DMS 273 (cell line): Measurements from ENCODE around the gene SOCS3.
"Not testable (repeated sequence)": the region's sequence is repeated elsewhere in the genome, so short reads cannot be mapped to it uniquely, and the experiment has no call there.

ENCODE experiments used
- DNase-seq: peaks from one replicate; lab custom pipeline; 2025; ENCODE audit not compliant: unreplicated experiment; lab: John Stamatoyannopoulos, UW

Gene SOCS3

DNA sequence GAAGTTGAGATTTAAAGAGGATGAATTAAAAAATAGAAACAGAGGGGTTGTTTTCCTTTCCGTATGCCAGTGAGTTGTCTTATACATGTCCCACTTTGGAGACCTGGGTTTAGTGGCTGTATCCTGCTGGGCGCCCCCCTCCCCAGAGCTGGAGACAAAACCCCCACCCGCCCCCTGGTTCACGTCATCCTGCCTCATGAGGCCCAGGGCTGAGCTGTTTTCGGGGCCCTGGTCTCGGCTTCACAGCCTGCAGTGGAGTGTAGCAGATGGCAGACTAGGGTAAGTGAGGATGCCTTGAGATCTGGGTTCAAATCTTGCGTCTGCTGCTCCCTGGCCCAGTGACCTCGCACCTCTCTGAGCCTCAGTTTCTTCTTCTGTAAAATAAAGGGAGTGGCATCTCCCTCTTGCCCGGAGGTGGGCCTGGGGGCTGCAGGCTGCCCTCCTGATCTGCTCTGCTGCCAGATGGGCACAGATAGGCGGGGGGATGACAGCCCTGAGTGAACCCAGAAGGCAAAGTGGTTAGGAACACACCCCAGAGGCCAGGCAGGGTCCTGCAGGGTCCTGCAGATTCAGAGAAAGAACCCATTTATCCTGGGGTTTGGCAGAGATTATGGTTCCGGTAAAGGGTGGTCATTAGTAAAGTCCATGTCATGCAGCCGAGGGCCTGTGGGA is 45.1 kb downstream of the SOCS3 start:
- DNase-seq: peak; percentile 36

DNA sequence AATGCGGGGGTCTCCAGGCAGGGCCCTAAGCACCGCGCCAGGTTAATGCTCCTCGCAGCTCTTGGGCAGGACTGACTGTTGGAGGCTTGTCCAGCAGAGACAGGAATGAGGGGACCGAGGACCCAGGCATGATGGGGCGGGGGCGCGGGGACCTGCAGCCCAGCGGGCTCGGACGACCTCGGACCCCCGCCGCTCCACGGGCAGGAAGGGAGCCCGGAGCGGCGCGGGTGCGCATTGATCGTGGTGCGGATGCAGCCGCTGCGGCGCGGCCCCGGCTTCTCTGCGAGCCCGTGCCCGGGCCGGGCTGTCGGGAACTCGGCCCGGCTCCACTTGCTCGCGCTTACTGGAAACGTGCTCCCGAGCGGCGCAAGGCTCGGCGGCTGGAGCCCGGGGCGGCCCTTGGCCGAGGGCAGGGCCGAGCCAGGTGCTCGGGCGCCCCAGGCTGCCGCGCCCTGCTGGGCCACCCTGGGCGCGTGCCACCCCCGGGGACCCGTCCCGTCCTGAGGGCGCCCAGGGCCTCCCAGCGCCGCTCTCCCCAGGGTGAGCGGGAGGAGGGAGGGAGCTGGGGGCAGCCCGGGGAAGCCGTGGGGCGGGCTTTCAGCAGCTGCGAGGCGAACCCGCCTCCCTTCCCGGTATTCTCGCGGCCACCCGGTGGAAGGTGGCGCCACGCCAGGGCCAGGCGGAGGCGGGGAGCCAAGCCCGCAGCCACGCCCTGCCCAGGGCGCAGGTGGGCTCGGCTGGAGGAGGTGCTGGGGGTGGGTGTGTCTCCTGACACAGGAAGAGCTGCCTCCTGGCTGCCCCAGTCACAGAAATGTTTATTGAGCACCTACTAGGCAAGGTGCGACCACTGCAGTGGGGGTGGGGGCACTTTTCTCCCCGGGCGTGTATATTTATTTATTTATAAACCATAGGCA is 45.9 kb downstream of the SOCS3 start:
- DNase-seq: peak; percentile 93

DNA sequence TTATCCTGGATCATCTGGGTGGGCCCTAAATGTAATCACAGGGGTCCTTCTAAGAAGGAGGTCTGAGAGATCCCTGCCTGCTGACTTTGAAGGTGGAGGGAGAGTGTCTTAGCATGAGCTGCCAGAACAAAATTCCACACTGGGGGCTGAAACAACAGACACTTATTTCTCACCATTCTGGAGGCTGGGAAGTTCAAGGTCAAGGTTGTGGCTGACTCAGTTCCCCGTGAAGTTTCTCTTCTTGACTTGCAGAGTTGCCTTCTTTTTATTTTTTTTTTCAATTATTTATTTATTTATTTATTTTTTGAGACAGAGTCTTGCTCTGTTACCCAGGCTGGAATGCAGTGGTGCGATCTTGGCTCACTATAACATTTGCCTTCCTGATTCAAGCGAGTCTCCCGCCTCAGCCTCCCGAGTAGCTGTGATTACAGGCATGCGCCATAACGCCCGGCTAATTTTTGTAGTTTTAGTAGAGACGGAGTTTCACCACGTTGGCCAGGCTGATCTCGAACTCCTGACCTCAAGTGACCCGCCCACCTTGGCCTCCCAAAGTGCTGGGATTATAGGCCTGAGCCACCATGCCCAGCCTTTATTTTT is 50.1 kb downstream of the SOCS3 start:
- DNase-seq: not testable (repeated sequence)

DNA sequence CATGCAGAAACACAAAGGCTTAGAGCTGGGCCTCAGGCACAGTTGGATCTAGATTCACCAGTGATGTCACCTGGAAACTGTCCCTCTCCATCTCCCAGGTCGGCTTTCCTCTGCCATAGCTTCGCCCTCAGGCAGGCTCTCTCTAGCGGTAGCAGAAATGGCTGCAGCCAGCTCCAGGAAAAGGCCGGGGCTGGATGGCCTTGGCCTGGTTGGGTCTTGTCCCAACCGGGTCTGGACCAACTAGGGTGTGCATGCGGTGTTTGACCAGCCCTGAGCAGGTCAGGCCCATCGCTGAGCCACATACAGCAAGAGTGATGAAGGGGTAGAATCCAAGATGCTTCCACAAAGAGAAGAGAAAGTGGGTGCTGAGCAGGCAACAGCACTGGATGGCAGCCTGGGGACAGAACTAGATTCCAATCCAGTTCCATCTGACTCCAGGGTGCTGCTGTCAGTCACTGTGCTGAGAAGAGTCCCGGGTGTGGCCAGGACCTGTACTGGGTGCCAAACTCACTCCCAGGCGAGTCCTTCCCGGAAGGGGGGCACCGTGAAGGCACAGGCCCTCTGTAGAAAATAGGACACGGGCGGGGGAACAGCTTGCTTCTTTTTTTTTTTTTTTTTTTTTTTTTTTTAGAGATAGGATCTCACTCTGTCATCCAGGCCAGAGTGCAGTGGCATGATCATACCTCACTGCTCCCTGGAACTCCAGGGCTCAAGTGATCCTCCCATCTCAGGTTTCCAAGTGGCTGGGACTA is 51.8 kb downstream of the SOCS3 start:
- no peak for DNase-seq

DNA sequence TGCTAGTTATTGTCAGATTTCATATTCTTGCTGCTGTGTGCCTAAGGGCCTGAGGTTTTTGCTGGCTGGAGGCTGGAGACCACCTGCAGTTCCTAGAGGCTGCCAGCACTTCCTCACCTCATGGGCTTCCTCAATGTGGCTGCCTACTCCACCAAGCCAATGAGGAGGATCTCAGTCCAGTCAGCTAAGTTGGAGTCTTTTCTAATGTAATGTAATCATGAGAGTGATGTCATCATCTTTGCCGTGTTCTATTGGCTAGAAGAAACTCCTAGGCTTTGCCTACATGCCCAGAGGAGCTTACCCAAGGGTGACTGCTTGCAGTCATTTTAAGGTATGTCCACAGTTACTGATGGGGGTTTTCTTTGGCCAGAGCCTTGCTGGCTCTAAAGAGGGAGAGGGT is 53.0 kb downstream of the SOCS3 start:
- DNase-seq: no peak
